ENCODE results near the gene TRIP12. TPM values are rescaled to one million over a fixed set of nuclear protein-coding genes. Genes with fewer than 3 reads are reported as not detected.

TRIP12 gene
- total and polyA plus RNA-seq, 2 donors (not counting 1 experiment from before 2014, with no cell fraction given), result 30.9 to 274 TPM

GRCh38 chr2:229945975-229946374 is 24.2 kb upstream of the TRIP12 start:
- H3K9me3 Mint-ChIP-seq (ENCODE audit: insufficient read depth), result no peaks in the 10 kb centered on the region
- CTCF ChIA-PET, result no interaction called here

DNA sequence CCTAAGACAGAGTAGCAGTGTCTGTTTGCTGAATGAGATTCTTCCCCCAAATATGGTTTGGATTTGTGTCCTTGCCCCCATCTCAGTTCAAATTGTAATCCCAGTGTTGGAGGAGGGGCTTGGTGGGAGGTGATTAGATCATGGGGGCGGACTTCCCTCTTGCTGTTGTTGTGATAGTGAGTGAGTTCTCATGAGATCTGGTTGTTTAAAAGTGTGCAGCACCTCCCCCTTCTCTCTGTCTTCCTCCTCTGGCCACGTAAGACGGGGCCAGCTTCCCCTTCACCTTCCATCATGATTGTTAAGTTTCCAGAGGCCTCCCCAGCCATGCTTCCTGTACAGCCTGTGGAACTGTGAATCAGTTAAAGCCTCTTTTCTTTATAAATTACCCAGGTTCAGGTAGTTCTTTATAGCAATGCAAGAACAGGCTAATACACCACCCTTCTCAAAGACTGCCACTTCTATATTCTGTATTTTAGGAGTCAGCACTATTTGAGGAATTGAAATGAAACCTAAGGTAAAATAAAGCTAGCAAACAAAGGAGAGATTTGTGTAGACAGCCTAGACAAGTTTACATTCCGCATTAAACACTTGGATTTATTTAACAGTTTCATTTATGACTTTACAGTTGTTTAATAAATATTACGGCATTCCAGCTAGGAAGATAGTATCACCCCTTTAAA is 22.1 kb upstream of the TRIP12 start:
- no peaks in the 10 kb centered on the region for H3K4me1 ChIP-seq (ENCODE audit: control insufficient read depth in 2 of 2, insufficient read depth in 2 of 2, low read length in 2 of 2)
- CTCF ChIA-PET, result no interaction called here
- intact Hi-C loops (cut with micrococcal nuclease), result no loop called here

More at GRCh38 chr2:229945975-229946374, 24.2 kb upstream of the TRIP12 start:
- Histone ChIP-seq H3K27ac (ENCODE audit: low read length in 2 of 2) (no peak overlapping the region), H3K4me3 (ENCODE audit: control extremely low read depth in 1 of 5, extremely low read depth in 1 of 5, insufficient read depth in 1 of 5, low read depth in 2 of 5, low read length in 4 of 5) (no peak overlapping the region), H3K4me1 (ENCODE audit: control insufficient read depth in 2 of 2, insufficient read depth in 2 of 2, low read length in 2 of 2) (no peaks in the 10 kb centered on the region), H3K27me3 (replicated peaks in 1 of 4; ENCODE audit: control extremely low read depth in 1 of 4, control insufficient read depth in 3 of 4, insufficient read depth in 4 of 4, low read length in 3 of 4) (no peaks in the 10 kb centered on the region), H3K4me2 (replicated peaks; ENCODE audit: low read depth, low read length, poor library complexity, severe bottlenecking) (no peak overlapping the region), H3K9me3 (ENCODE audit: control extremely low read depth in 1 of 3, control insufficient read depth in 2 of 3, insufficient read depth in 1 of 3, low read length in 2 of 3) (no peaks in the 10 kb centered on the region), H2AFZ (ENCODE audit: insufficient read depth, low read depth, low read length, poor library complexity, severe bottlenecking) (no peak overlapping the region), H3K36me3 (replicated peaks in 1 of 2; ENCODE audit: control extremely low read depth in 1 of 2, control insufficient read depth in 1 of 2, extremely low read depth in 1 of 2, insufficient read depth in 2 of 2, low read length in 1 of 2) (no peaks in the 10 kb centered on the region), H3K9ac (ENCODE audit: low read length) (no peak overlapping the region), H4K20me1 (ENCODE audit: control insufficient read depth, insufficient read depth, low read length, poor library complexity, severe bottlenecking) (no peaks in the 10 kb centered on the region), H3K79me2 (ENCODE audit: control insufficient read depth, insufficient read depth, low read length) (no peaks in the 10 kb centered on the region)
- TF ChIP-seq EZH2 (IDR thresholded peaks at IDR 0.05; ENCODE audit: borderline replicate concordance, insufficient read depth, low read depth, low read length, poor library complexity, severe bottlenecking), result no peak
- TF ChIP-seq, protein P1, sequence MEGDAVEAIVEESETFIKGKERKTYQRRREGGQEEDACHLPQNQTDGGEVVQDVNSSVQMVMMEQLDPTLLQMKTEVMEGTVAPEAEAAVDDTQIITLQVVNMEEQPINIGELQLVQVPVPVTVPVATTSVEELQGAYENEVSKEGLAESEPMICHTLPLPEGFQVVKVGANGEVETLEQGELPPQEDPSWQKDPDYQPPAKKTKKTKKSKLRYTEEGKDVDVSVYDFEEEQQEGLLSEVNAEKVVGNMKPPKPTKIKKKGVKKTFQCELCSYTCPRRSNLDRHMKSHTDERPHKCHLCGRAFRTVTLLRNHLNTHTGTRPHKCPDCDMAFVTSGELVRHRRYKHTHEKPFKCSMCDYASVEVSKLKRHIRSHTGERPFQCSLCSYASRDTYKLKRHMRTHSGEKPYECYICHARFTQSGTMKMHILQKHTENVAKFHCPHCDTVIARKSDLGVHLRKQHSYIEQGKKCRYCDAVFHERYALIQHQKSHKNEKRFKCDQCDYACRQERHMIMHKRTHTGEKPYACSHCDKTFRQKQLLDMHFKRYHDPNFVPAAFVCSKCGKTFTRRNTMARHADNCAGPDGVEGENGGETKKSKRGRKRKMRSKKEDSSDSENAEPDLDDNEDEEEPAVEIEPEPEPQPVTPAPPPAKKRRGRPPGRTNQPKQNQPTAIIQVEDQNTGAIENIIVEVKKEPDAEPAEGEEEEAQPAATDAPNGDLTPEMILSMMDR (IDR thresholded peaks at IDR 0.05), result no peak
- Mint-ChIP-seq H3K4me1 (peaks cover 2% of the 10 kb centered on the region), H3K27ac (no peak overlapping the region), H3K27me3 (no peaks in the 10 kb centered on the region), H3K4me3 (no peak overlapping the region)
- POLR2A ChIA-PET, result no interaction called here
- DNase-seq (no peak), ATAC-seq (ENCODE audit: low read depth) (no peak)
- 76% methylated on average over 2 of the region's 8 CpGs for WGBS (ENCODE audit: insufficient coverage)
- intact Hi-C loops (cut with micrococcal nuclease), result no loop called here

More for the DNA sequence above, 22.1 kb upstream of the TRIP12 start:
- no peaks in the 10 kb centered on the region for H3K27me3 Mint-ChIP-seq
- Histone ChIP-seq H2AFZ (ENCODE audit: insufficient read depth, low read depth, low read length, poor library complexity, severe bottlenecking) (no peak overlapping the region), H4K20me1 (ENCODE audit: control insufficient read depth, insufficient read depth, low read length, poor library complexity, severe bottlenecking) (no peaks in the 10 kb centered on the region), H3K4me2 (replicated peaks; ENCODE audit: low read depth, low read length, poor library complexity, severe bottlenecking) (no peak overlapping the region), H3K9me3 (ENCODE audit: control extremely low read depth in 1 of 3, control insufficient read depth in 2 of 3, insufficient read depth in 1 of 3, low read length in 2 of 3) (peaks cover 0 to 2% (median 0%) of the 10 kb centered on the region in 3 donors), H3K4me3 (ENCODE audit: control extremely low read depth in 1 of 5, extremely low read depth in 1 of 5, insufficient read depth in 1 of 5, low read depth in 2 of 5, low read length in 4 of 5) (no peak overlapping the region), H3K9ac (ENCODE audit: low read length) (no peak overlapping the region), H3K79me2 (ENCODE audit: control insufficient read depth, insufficient read depth, low read length) (no peaks in the 10 kb centered on the region), H3K27ac (ENCODE audit: low read length in 2 of 2) (no peak overlapping the region), H3K27me3 (replicated peaks in 1 of 4; ENCODE audit: control extremely low read depth in 1 of 4, control insufficient read depth in 3 of 4, insufficient read depth in 4 of 4, low read length in 3 of 4) (no peaks in the 10 kb centered on the region), H3K36me3 (replicated peaks in 1 of 2; ENCODE audit: control extremely low read depth in 1 of 2, control insufficient read depth in 1 of 2, extremely low read depth in 1 of 2, insufficient read depth in 2 of 2, low read length in 1 of 2) (no peaks in the 10 kb centered on the region)
- WGBS (ENCODE audit: insufficient coverage), result no CpG with 5 or more reads among the region's 5 CpGs
- no peak for DNase-seq
- no peaks in the 10 kb centered on the region for H3K9me3 Mint-ChIP-seq (ENCODE audit: insufficient read depth)
- POLR2A ChIA-PET, result no interaction called here
- H3K4me3 Mint-ChIP-seq, result no peak overlapping the region
- no peak for ATAC-seq (ENCODE audit: low read depth)
- no peak for TF ChIP-seq EZH2 (IDR thresholded peaks at IDR 0.05; ENCODE audit: borderline replicate concordance, insufficient read depth, low read depth, low read length, poor library complexity, severe bottlenecking)
- TF ChIP-seq, protein P1 (IDR thresholded peaks at IDR 0.05), result no peak
- no peak overlapping the region for H3K27ac Mint-ChIP-seq
- peaks cover 2% of the 10 kb centered on the region for H3K4me1 Mint-ChIP-seq
